HL-60/S4 treated with retinoic acid at 250 ng/mL for 4 days and 3 days (cell line): ENCODE results near the gene UBE2D4.
"Not testable (repeated sequence)": the region's sequence is repeated elsewhere in the genome, so short reads cannot be mapped to it uniquely, and the experiment has no call there.

ENCODE experiments used
- in situ Hi-C: fragments of 300-500 bp; cut with MboI; formaldehyde crosslinking; loops from 2 replicates; pipeline ENCODE4 v1.7.0; 2022; ENCODE audit warnings: low sequenced_read_pairs

UBE2D4 gene

DNA sequence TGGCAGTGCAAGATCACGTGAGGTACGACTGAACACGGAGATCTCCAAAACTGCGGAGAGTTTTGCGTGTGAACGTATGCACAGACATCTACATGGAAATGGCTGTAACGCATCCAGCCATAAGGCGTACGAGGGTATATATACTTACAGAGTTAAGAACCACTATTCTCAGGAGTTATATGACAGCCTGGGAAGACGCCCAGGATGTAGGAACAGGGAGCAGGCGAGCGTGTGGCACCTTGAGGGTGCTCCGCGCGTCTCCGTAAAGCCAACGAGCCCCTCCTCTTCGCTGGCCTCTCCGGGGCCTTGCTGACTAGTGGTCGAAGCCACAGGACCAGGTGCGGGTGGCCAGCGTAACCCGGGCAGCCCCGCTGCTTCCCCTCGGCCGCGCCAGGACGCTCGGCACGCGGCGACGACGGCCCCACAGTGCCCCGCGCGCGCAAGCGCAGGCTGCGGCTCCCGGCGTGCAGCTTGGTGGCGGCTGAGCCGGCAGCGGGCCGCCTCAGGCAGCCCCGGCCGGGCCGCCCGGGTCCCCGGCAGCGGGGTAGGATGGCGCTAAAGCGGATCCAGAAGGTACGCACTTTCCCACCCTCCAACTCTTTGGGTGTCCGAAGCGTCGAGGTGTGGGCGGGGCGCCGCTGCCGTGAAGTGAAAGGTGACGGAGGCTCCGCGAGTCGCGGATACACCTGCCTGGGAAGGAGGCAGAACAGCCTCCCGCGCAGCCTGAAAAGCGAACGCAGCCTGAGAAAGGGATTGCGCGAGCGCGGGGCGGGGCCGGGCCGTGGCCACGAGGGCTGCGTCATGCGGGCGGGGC is at the start of gene UBE2D4:
TSS of gene UBE2D4 (plus strand) at position 453 of the 814 bp plus-strand sequence. CDS start at position 550, 97 bp downstream.
- in situ Hi-C loops: no loop called here

DNA sequence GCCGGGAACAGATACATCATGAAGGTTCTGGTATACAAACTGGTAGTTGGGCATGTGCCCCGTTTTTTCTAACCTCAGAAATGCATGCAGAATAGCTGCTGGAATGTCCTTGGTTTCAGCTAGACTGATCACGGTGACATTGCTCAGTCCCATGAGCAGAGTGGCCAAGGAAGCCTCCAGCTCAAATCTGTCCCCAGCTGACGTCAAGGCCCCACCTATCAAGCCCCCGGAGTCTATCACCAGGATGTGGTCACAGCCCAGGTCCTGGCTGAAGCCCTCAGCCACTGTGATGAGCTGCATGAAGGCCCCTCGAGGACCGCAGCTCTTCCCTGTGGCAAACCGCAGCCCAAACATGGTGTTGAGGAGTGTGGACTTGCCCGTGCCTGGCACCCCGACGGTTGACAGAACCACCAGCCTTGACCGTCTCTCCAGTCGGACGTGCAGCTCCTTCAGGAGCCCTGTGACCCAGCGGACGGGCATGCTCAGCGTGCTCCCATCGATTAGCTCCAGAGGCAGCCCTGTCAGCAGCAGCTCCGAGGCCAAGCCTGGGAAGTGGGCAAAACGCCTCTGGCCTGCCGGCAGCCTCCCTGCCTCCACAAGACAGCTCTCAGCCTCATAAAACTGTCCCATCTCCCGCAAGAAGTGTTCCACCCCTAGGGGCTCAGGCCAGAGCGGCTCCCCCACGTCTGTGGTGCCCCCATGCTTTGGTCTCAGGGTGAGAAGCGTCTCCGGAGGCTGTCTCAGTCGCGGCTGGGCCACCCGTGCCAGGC is 49.1 kb upstream of the UBE2D4 start:
- in situ Hi-C loops: no loop called here

DNA sequence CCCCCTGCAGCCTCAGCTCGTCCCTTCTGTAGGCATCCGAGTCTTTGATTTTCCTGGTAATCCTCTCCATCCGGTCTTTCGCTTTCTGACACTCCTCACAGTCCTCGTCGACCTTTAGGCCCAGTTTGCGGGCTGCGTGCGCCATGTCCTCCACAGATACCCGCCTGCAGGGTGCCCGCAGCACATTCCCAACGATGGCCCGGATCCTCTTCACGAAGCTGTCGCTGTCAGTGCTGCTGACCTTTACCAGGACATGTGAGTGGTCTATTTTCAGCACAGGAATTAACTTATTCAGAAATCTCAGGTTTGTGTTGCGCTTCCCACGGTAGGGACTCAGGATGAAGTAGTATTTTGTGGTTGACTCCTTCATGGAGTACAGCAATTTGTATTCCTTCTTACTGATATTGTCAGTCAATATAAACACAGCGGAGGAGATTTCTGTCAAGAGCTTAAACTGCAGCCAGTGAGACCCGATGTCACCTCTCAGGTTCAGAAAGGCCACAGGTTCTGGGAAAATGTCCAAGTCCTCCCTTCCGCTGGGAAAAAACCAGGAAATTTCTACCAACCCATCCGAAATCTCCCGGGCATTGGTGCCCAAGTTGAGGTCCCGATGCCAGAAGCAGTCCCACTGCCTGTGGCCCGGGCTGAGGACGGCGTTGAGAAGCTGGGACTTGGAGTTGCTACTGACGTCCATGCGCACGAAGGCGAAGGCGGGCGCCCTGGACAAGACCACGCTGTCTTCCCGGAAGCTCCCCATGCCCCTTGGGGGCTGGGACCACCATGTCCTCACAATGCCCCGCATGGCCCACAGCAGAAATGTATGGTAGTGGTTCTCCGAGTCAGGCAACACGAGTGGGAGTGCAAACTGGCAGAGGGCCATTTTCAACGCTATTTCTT is 48.0 kb upstream of the UBE2D4 start:
- in situ Hi-C loops: no loop called here

DNA sequence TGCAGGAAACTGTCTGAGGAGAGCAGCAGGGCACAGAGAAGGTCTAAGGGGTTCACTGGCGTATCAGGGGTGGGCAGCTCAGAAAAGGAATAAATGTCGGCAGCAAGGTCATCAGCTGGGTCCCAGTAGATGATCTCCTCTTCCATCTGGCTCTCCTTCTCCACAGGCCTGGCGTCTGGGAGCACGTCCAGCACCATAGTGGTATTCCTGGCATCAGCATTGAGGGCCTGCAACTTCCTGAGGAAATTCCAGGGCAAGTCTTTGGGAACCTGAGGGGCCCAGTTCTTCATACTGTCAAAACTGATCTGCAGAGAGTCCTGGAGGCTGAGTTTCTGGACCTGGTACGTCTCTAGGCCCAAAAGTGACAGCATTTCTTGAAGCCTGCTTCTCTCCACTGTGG is 47.4 kb upstream of the UBE2D4 start:
- in situ Hi-C loops: no loop called here

DNA sequence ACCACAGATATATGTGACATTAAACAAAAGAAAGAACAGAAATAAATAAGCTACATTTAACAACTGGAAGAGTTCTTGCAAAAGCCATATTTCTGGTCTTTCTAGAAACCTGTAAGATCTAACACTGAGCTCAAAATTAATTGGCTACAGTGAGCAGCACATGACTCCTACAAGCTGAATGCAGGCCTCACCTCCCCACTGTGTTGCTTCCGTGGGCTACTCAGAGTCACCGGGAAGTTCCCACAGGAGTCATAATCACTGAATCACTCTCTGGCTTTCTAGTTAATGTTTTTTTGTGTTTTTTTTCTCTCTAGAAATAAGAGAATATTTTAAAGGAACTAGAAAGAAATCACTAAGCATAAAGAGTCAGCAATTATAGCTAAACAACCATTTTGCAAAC is 46.8 kb upstream of the UBE2D4 start:
- in situ Hi-C loops: no loop called here

DNA sequence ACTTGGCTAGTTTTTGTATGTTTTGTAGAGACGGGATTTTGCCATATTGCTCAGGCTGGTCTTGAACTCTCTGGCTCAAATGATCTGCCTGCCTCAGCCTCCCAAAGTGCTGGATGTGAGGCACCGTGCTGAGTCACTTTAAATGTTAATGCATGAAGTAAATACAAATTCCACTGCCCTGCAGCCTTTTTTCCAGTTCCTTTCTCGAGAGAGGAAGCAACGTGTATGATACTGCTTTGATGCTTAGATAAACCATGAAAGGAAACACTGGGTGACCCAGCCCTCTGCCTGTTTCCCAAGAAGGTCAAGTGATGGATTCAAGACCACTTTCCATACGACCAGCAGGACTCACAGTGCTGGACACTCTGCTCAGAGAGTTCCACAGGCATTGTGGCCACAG is 45.6 kb upstream of the UBE2D4 start:
- in situ Hi-C loops: no loop called here

DNA sequence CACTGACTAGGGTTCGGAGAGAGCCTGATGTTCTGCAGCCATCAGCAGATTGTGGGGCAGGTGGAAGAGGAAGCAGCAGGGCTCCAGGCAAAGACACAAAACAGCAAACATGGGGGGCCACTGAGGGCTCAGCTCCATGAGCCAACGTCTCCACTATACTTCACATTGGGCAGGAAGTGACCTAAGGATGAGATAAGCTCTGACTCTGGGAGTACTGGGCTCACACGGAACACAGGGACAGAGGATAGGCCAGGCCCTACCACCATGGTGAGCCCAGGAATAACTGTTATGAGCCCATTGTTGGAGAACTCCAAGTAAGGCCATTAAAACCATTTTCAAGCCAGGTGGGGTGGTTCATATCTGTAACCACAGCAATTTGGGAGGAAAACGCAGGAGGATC is 42.0 kb upstream of the UBE2D4 start:
- in situ Hi-C loops: no loop called here

DNA sequence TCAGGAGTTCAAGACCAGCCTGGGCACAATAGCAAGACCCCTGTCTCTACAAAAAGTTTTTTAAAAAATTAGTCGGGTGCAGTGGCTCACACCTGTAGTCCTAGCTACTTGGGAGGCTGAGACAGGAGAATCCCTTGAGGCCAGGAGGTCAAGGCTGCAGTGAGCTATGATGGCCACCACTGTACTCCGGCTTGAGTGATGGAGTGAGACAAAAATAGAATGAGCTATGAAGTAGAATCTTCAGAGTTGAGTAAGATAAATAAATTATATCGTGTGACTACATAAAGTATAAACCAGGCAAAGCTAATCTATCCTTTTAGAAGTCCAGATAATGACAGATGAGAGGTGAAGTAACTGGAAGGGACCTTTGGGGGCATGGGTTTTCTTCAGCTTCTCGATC is 41.6 kb upstream of the UBE2D4 start:
- in situ Hi-C loops: no loop called here

DNA sequence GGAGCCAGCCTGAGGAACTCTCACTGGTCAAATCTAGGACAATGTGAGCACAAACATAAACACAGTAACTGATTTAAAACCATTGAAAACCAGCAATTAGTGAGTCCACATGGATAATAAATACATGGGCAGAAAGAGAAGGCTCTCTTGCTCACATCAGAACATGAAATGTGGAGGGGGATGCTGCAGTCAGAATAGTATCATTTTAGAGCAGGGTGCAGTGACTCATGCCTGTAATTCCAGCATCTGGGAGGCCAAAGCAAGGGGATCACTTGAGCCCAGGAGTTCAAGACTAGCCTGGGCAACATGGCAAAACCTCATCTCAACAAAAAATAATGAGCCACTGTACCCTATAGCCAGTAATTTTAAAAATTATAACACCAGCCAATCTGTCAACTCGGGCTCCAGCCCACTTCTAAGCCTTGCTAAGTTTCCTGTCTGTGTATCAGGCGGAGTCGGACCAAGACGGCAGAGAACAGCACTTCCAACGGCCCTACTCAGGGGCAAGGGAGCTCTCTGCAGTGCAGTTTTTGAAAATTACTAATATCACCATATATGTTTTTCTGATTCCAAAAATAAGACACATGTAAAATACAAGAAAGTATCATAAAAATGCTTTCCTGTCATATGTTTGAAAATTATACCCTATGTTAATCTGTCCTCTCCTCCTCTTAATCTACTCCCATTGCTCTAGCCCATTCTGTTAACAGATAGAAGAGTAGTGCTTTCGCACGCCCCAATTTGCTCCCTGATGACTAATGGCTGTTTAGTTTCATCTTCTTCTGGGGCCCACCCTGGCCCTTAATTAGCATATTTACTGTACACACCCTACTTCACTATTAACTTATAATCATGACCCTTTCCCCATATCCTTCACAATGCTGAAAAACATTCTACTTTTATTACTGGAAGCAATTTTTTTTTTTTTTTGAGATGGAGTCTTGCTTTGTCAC is 37.0 kb upstream of the UBE2D4 start:
- in situ Hi-C loops: no loop called here

DNA sequence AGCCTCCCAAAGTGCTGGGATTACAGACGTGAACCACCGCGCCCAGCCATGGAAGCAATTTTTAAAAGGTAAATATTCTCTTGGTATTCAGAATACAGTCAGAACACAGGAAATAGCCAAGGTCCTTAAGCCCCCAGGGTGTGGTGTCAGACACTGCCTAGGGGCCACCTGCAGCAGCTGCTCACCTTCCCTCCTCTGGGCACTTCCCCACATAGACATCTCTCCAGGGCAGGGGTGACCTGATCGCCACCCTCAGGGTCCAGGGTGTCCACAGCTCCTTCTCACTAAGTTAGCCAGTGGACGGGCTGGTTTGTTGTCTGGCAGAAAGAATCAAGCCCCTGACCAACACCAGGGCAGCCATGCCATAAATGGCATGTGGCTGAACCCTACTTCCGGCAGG is 35.8 kb upstream of the UBE2D4 start:
- in situ Hi-C loops: no loop called here

DNA sequence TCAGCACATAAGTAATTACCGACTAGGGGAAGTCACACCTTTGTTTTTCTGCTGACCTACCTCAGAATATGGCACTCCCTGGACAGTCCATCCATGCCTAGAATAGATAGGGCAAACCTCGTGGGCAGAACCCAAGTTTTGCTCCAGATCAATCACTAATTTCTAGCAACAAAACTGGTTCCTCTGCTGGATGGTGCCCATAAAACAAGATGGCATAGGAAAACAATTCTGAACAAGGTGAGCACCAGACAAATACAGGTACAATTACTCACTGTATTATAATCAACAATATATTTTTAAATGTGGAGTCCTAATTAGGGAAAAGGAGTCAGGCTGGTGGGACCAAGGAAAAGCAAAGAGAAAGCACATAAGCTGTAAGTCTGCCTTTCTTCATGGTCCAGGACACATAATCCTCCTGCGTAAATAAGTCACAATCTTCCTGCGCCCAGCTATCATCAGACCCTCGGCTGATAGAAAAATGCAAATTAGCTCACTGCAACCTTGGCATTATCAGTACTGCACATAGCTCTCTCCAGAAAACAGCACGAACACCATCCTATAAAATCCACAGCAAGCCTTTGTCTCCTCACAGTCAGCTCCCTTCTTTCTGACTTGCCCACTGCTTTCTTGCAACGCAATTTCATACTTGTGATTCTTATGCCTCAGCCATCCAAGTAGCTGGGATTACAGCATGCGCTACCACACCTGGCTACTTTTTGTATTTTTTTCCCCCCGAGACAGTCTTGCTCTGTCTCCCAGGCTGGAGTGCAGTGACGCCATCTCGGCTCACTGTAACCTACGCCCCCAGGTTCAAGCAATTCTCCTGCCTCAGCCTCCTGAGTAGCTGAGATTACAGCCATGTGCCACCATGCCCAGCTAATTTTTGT is 34.9 kb upstream of the UBE2D4 start:
- in situ Hi-C loops: no loop called here

DNA sequence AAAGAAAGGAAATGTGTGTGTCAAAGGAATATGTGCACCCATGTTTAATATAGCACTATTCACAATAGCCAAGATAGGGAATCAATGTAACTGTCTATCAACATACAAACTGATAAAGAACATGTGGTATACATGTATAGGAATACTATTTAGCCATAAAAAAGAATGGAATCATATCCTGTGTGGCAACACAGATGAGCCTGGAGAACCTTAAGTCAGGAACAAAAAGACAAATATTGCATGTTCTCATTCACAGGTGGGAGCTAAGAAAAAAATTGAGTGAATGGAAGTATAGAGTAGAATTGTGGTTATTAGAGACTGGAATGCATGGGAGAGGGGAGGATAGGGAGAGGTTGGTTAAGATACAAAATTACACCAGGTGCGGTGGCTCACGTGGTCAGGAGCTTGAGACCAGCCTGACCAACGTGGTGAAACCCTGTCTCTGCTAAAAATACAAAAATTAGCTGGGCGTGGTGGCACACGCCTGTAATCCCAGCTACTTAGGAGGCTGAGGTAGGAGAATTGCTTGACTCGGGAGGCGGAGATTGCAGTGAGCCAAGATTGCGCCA is 30.3 kb upstream of the UBE2D4 start:
- in situ Hi-C loops: no loop called here

DNA sequence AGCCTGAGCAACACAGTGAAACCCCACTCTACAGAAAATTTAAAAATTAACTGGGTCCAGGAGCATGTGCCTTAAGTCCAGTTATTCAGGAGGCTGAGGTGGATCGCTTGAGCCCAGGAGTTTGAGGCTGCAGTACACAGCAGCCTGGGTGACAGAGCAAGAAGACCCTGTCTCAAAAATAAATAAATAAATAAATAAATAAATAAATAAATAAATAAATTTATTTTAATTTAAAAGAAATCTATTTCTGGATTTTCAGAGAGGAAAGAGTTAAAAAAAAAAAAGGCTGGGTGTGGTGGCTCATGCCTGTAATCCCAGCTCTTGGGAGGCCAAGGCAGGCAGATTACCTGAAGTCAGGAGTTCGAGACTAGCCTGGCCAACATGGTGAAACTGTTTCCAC is 27.7 kb upstream of the UBE2D4 start:
- in situ Hi-C loops: not testable (repeated sequence)

DNA sequence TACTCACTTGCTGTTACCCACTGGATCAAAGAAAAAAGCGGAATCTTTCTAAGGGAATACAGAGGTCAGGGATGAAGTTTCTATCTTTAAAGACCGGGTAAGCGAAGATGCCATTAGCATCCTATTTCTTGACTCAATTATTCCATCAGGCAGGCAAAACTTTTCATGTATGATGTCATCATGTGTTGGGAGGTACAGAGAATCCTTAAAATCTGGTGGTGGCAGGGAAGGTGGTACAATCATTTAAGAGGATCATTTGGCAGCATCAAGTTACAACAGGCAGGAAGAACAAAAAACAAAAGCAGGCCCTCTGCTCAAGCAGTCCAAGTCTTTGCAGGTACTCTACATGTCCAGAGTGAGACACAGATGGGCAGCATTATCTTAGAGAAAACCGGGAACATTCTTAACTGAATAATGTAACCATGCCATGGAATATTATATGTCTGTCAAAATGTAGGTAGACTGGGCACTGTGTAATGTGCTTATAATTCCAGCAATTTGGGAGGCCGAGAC is 23.6 kb upstream of the UBE2D4 start:
- in situ Hi-C loops: no loop called here

DNA sequence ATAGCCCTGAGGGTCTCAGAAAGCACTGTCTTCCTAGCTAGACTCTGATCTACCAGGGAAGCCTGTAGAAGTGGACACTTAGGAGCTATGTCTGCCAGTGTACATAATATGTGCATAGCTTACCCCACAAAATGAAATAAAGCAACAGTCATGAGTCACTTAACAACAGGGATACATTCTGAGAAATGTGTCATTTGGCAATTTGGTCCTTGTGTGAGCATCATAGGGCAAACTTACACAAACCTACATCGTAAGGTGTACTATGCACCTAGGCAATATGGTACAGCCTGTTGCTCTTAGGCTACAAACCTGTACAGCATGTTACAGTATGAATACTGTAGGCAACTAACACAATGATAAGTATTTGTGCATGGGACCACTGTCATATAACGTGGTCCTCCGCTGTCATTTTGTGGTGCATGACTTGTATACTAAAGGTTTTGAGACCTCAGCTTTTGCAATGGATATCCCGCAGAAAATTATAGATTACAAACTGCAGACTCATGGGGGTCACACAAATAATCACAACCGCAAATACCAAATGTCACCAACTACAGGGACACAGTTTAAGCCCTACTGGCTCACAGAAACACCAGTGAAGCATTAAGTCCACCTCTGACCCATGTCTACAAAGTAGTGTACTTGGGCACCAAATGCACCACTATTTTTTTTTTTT is 21.6 kb upstream of the UBE2D4 start:
- in situ Hi-C loops: no loop called here

DNA sequence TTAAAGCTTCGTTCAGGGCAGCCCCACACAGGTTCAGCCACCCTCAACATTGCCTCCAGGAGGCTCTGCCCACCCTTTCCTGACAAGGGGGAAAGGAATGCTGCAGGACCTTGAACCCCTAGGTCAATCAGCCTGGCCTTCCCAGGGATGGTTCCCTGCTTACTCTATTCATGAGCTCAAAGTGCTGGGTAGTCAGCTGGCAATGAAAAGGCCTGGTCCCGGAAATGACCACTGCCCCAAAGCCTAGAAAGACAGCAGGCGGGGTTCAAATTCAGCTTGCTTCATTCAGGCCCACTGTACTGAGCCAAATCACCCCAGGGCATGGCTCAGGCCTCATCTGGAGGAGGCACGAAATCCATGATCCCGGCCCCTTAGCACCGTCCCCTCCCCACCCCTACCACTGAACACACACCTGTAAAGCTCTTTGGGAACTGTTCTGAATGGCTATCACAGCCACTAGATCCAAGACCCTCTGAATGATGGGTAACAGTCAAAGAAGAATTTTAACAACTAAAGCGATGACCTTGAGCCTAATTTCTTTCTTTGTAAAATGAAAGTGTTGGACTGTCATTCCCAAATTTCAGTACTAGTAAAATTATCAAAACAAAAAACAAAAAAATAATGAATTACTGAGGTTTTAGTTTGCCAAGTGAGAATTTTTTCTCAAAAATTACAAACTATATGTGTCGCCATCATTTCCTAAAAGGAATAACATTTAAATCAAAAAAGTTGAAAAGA is 20.9 kb upstream of the UBE2D4 start:
- in situ Hi-C loops: no loop called here

DNA sequence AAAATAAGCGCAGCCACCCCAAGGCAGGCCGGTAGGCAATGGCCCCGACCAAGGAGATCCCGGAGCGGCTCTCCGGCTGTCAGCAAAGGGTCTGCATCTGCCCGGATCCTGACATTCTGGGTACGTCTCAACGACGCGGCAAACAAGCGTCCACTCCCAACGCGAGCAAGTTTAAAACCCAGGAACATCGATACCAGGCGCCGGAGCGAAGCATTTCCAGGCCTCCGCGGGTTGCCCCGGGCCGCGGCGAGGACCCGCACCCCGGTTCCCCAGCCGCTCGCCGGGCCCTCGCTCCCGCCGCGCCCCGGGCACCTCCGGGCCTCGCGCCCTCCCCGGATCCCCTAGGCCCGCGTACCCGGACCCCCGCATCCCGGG is 20.3 kb upstream of the UBE2D4 start:
- in situ Hi-C loops: no loop called here
